Measurements from ENCODE around the gene ALS2CL.

ALS2CL gene

GRCh38 chr3:46675843-46676567 is 17.5 kb downstream of the ALS2CL start:
- Histone ChIP-seq H3K9ac (ENCODE audit: low read length in 2 of 2) (no peak overlapping the region), H3K36me3 (ENCODE audit: control insufficient read depth in 2 of 2, insufficient read depth in 2 of 2, low read length in 2 of 2) (no peaks in the 10 kb centered on the region), H3K9me3 (ENCODE audit: control insufficient read depth in 2 of 2, low read length in 2 of 2) (no peaks in the 10 kb centered on the region), H3K4me3 (ENCODE audit: low read length in 2 of 2) (no peak overlapping the region), H3K27ac (ENCODE audit: low read length) (no peak overlapping the region), H3K4me1 (ENCODE audit: control insufficient read depth, insufficient read depth, low read length) (peaks cover 6% of the 10 kb centered on the region), H3K27me3 (ENCODE audit: control insufficient read depth in 1 of 2, insufficient read depth in 2 of 2, low read length in 2 of 2) (no peaks in the 10 kb centered on the region)

- Histone ChIP-seq H3K9me3 (ENCODE audit: control insufficient read depth in 2 of 2, low read length in 2 of 2) (no peaks in the 10 kb centered on the region), H3K4me1 (ENCODE audit: control insufficient read depth, insufficient read depth, low read length) (peaks cover 6% of the 10 kb centered on the region), H3K4me3 (ENCODE audit: low read length in 2 of 2) (no peak overlapping the region), H3K9ac (ENCODE audit: low read length in 2 of 2) (no peak overlapping the region), H3K36me3 (ENCODE audit: control insufficient read depth in 2 of 2, insufficient read depth in 2 of 2, low read length in 2 of 2) (no peaks in the 10 kb centered on the region), H3K27me3 (ENCODE audit: control insufficient read depth in 1 of 2, insufficient read depth in 2 of 2, low read length in 2 of 2) (no peaks in the 10 kb centered on the region), H3K27ac (ENCODE audit: low read length) (no peak overlapping the region)
Measured at GRCh38 chr3:46675426-46675825, 18.1 kb downstream of the ALS2CL start.

- Histone ChIP-seq H3K27me3 (ENCODE audit: control insufficient read depth in 1 of 2, insufficient read depth in 2 of 2, low read length in 2 of 2) (no peaks in the 10 kb centered on the region), H3K9me3 (ENCODE audit: control insufficient read depth in 2 of 2, low read length in 2 of 2) (no peaks in the 10 kb centered on the region), H3K36me3 (ENCODE audit: control insufficient read depth in 2 of 2, insufficient read depth in 2 of 2, low read length in 2 of 2) (no peaks in the 10 kb centered on the region), H3K27ac (ENCODE audit: low read length) (no peak overlapping the region), H3K4me1 (ENCODE audit: control insufficient read depth, insufficient read depth, low read length) (peaks cover 6% of the 10 kb centered on the region), H3K4me3 (ENCODE audit: low read length in 2 of 2) (no peak overlapping the region), H3K9ac (ENCODE audit: low read length in 2 of 2) (no peak overlapping the region)
Measured at GRCh38 chr3:46674031-46674845, 19.2 kb downstream of the ALS2CL start.

- Histone ChIP-seq H3K36me3 (ENCODE audit: control insufficient read depth in 2 of 2, insufficient read depth in 2 of 2, low read length in 2 of 2) (no peaks in the 10 kb centered on the region), H3K27ac (ENCODE audit: low read length) (no peak overlapping the region), H3K9ac (ENCODE audit: low read length in 2 of 2) (no peak overlapping the region)
Measured at GRCh38 chr3:46673151-46674030, 20.1 kb downstream of the ALS2CL start.

GRCh38 chr3:46672349-46672695 is 21.2 kb downstream of the ALS2CL start:
- H3K9me3 ChIP-seq (ENCODE audit: control insufficient read depth in 2 of 2, low read length in 2 of 2), result no peaks in the 10 kb centered on the region
- no peaks in the 10 kb centered on the region for H3K36me3 ChIP-seq (ENCODE audit: control insufficient read depth in 2 of 2, insufficient read depth in 2 of 2, low read length in 2 of 2)
- no peak overlapping the region for H3K9ac ChIP-seq (ENCODE audit: low read length in 2 of 2)
- H3K27ac ChIP-seq (ENCODE audit: low read length), result no peak overlapping the region
- peaks cover 6% of the 10 kb centered on the region for H3K4me1 ChIP-seq (ENCODE audit: control insufficient read depth, insufficient read depth, low read length)
- no peaks in the 10 kb centered on the region for H3K27me3 ChIP-seq (ENCODE audit: control insufficient read depth in 1 of 2, insufficient read depth in 2 of 2, low read length in 2 of 2)
- H3K4me3 ChIP-seq (ENCODE audit: low read length in 2 of 2), result no peak overlapping the region

More at GRCh38 chr3:46673151-46674030, 20.1 kb downstream of the ALS2CL start:
- Histone ChIP-seq H3K4me3 (ENCODE audit: low read length in 2 of 2) (no peak overlapping the region), H3K4me1 (ENCODE audit: control insufficient read depth, insufficient read depth, low read length) (peaks cover 6% of the 10 kb centered on the region), H3K27me3 (ENCODE audit: control insufficient read depth in 1 of 2, insufficient read depth in 2 of 2, low read length in 2 of 2) (no peaks in the 10 kb centered on the region), H3K9me3 (ENCODE audit: control insufficient read depth in 2 of 2, low read length in 2 of 2) (no peaks in the 10 kb centered on the region)

- H3K9ac ChIP-seq (ENCODE audit: low read length in 2 of 2), result no peak overlapping the region
- peaks cover 6% of the 10 kb centered on the region for H3K4me1 ChIP-seq (ENCODE audit: control insufficient read depth, insufficient read depth, low read length)
- H3K4me3 ChIP-seq (ENCODE audit: low read length in 2 of 2), result no peak overlapping the region
- H3K27ac ChIP-seq (ENCODE audit: low read length), result no peak overlapping the region
- no peaks in the 10 kb centered on the region for H3K27me3 ChIP-seq (ENCODE audit: control insufficient read depth in 1 of 2, insufficient read depth in 2 of 2, low read length in 2 of 2)
- H3K36me3 ChIP-seq (ENCODE audit: control insufficient read depth in 2 of 2, insufficient read depth in 2 of 2, low read length in 2 of 2), result no peaks in the 10 kb centered on the region
- no peaks in the 10 kb centered on the region for H3K9me3 ChIP-seq (ENCODE audit: control insufficient read depth in 2 of 2, low read length in 2 of 2)
Measured at GRCh38 chr3:46671541-46672348, 21.7 kb downstream of the ALS2CL start.

- Histone ChIP-seq H3K4me1 (ENCODE audit: control insufficient read depth, insufficient read depth, low read length) (peaks cover 5% of the 10 kb centered on the region), H3K27me3 (ENCODE audit: control insufficient read depth in 1 of 2, insufficient read depth in 2 of 2, low read length in 2 of 2) (no peaks in the 10 kb centered on the region), H3K36me3 (ENCODE audit: control insufficient read depth in 2 of 2, insufficient read depth in 2 of 2, low read length in 2 of 2) (no peaks in the 10 kb centered on the region), H3K4me3 (ENCODE audit: low read length in 2 of 2) (no peak overlapping the region), H3K9ac (ENCODE audit: low read length in 2 of 2) (no peak overlapping the region), H3K9me3 (ENCODE audit: control insufficient read depth in 2 of 2, low read length in 2 of 2) (no peaks in the 10 kb centered on the region), H3K27ac (ENCODE audit: low read length) (no peak overlapping the region)
Measured at GRCh38 chr3:46670891-46671427, 22.5 kb downstream of the ALS2CL start.

- H3K9me3 ChIP-seq (ENCODE audit: control insufficient read depth in 2 of 2, low read length in 2 of 2), result no peaks in the 10 kb centered on the region
Measured at GRCh38 chr3:46670000-46670890, 23.2 kb downstream of the ALS2CL start.

GRCh38 chr3:46669191-46669999 is 24.1 kb downstream of the ALS2CL start:
- H3K36me3 ChIP-seq (ENCODE audit: control insufficient read depth in 2 of 2, insufficient read depth in 2 of 2, low read length in 2 of 2), result no peaks in the 10 kb centered on the region
- H3K9me3 ChIP-seq (ENCODE audit: control insufficient read depth in 2 of 2, low read length in 2 of 2), result no peaks in the 10 kb centered on the region
- H3K4me3 ChIP-seq (ENCODE audit: low read length in 2 of 2), result no peak overlapping the region
- peaks cover 4% of the 10 kb centered on the region for H3K4me1 ChIP-seq (ENCODE audit: control insufficient read depth, insufficient read depth, low read length)
- H3K9ac ChIP-seq (ENCODE audit: low read length in 2 of 2), result no peak overlapping the region
- H3K27ac ChIP-seq (ENCODE audit: low read length), result no peak overlapping the region
- H3K27me3 ChIP-seq (ENCODE audit: control insufficient read depth in 1 of 2, insufficient read depth in 2 of 2, low read length in 2 of 2), result no peaks in the 10 kb centered on the region

More at GRCh38 chr3:46670000-46670890, 23.2 kb downstream of the ALS2CL start:
- Histone ChIP-seq H3K27me3 (ENCODE audit: control insufficient read depth in 1 of 2, insufficient read depth in 2 of 2, low read length in 2 of 2) (no peaks in the 10 kb centered on the region), H3K27ac (ENCODE audit: low read length) (no peak overlapping the region), H3K4me1 (ENCODE audit: control insufficient read depth, insufficient read depth, low read length) (peaks cover 3% of the 10 kb centered on the region), H3K9ac (ENCODE audit: low read length in 2 of 2) (no peak overlapping the region), H3K36me3 (ENCODE audit: control insufficient read depth in 2 of 2, insufficient read depth in 2 of 2, low read length in 2 of 2) (no peaks in the 10 kb centered on the region), H3K4me3 (ENCODE audit: low read length in 2 of 2) (no peak overlapping the region)

Measured in stomach smooth muscle (tissue), 2 donors.